DND-41 (cell line): Measurements from ENCODE around the gene NF2.

ENCODE experiments used
- EZH2 ChIP-seq: IDR thresholded peaks from 3 replicates; pipeline ENCODE4 v1.6.1; 2012; ENCODE audit warnings: borderline replicate concordance, low read depth, mild to moderate bottlenecking, moderate library complexity, low read length, inconsistent platforms; ENCODE audit not compliant: severe bottlenecking
- TF ChIP-seq, protein P1 (sequence below): IDR thresholded peaks from 2 replicates; pipeline ENCODE4 v1.5.1; 2012; ENCODE audit warnings: borderline replicate concordance, low read length, moderate library complexity, mild to moderate bottlenecking; ENCODE audit not compliant: poor library complexity, severe bottlenecking; ENCODE audit errors: extremely low read depth

DNA sequence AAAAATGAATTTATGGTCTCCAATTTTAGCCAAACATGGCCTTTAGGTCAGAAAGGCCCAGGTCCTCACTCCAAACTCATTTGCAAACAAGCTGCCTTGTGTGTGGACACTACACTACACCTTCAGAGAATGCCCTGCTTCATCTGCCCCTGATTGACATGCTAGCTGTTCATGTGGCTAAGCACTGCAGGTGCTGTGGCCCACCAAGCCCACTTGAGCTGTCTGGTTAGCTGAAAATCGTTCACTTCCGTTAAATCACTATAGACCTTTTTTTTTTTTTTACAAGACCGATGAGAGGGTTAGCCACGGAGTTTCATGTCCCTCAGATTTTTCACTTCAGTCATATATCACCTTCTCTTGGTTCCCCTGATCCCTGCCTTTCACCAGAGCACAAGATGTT, 39.3 kb downstream of the NF2 start:
- TF ChIP-seq, protein P1, sequence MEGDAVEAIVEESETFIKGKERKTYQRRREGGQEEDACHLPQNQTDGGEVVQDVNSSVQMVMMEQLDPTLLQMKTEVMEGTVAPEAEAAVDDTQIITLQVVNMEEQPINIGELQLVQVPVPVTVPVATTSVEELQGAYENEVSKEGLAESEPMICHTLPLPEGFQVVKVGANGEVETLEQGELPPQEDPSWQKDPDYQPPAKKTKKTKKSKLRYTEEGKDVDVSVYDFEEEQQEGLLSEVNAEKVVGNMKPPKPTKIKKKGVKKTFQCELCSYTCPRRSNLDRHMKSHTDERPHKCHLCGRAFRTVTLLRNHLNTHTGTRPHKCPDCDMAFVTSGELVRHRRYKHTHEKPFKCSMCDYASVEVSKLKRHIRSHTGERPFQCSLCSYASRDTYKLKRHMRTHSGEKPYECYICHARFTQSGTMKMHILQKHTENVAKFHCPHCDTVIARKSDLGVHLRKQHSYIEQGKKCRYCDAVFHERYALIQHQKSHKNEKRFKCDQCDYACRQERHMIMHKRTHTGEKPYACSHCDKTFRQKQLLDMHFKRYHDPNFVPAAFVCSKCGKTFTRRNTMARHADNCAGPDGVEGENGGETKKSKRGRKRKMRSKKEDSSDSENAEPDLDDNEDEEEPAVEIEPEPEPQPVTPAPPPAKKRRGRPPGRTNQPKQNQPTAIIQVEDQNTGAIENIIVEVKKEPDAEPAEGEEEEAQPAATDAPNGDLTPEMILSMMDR, result no peak
- TF ChIP-seq EZH2, result no peak
